GM18909 (cell line): ENCODE data around the gene CBX7.
A peak's percentile ranks its signal among the peaks of the same experiment; 100 is the strongest.

Experiments used
- ATAC-seq: cut with Tn5 transposase; IDR thresholded peaks from one replicate; pipeline ENCODE4 v1.9.1; 2021; ENCODE audit warnings: mild to moderate bottlenecking; ENCODE audit not compliant: unreplicated experiment, poor library complexity

CBX7 gene

GRCh38 chr22:39152511-39153219 is at the start of gene CBX7:
CBX7 (minus strand) TSS chr22:39152680; CDS start chr22:39152444, 236 bp downstream.
- ATAC-seq: peak; percentile 81

DNA sequence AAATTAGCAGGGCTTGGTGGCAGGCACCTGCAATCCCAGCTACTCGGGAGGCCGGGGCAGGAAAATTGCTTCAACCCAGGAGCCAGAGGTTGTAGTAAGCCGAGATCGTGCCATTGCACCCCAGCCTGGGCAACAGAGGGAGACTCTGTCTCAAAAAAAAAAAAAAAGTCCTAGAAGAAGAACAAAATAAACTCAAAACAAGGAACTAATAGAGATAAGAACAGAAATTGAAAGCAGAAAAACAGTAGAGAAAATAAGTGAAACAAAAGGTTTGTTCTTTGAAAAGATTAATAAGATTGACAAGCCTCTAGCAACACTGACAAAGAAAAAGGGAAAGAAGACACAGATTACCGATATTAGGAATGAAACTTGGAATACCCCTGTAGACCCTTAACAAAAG is 45.1 kb upstream of the CBX7 start:
- no peak for ATAC-seq

DNA sequence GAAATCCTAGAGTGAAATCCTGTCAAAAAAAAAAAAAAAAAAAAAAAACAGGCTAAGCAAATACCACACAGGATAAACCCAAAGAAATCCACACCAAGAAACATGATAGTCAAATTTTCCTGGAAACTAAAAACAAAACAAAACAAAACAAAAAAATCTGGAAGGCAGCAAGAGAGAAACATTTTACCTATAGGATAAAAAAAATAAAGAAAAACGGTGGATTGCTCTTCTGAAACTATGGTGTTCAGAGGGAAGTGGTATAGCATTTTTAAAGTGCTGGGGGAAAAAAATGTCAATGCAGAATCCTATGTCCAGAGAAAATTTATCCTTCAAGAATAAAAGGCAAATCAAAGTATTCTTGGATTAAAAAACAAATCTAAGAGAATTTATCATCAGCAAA is 41.6 kb upstream of the CBX7 start:
- no peak for ATAC-seq

DNA sequence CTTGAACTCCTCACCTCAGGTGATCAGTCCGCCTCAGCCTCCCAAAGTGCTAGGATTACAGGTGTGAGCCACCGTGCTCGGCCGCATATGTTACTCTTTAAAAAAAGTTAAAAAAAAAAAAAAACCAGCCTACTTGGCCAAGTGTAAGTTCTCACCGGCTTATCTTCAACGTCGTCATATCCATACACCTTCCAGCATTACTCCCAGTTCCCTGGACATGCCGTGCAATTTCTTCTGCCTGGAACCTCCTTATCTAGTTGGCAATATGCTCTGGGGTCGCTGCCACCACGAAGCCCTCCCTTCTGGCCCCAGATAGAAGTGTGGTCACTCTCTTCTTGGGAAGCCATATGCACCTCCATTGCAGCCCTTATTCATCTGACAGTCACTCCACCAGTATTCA is 36.3 kb upstream of the CBX7 start:
- no peak for ATAC-seq

DNA sequence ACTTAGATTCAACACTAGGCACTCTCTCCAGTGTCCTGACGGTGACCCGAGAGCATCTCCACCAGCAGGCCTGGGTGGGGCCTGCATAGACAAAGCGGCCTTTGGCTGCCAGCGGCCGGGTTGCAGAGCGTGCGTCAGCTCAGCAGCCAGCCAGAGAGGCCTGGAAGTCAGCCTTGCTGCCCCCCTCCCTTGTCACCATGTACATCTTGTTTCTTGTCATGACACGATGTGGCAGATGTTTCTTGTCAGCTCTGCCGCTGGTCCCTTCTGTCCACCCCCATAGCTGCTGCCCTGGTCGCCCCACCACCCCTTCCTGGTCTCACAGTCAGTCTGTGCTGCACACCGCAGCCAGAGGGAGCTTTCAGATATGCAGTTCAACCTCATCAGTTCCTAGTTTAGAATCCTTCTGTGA is 33.1 kb upstream of the CBX7 start:
- no peak for ATAC-seq

DNA sequence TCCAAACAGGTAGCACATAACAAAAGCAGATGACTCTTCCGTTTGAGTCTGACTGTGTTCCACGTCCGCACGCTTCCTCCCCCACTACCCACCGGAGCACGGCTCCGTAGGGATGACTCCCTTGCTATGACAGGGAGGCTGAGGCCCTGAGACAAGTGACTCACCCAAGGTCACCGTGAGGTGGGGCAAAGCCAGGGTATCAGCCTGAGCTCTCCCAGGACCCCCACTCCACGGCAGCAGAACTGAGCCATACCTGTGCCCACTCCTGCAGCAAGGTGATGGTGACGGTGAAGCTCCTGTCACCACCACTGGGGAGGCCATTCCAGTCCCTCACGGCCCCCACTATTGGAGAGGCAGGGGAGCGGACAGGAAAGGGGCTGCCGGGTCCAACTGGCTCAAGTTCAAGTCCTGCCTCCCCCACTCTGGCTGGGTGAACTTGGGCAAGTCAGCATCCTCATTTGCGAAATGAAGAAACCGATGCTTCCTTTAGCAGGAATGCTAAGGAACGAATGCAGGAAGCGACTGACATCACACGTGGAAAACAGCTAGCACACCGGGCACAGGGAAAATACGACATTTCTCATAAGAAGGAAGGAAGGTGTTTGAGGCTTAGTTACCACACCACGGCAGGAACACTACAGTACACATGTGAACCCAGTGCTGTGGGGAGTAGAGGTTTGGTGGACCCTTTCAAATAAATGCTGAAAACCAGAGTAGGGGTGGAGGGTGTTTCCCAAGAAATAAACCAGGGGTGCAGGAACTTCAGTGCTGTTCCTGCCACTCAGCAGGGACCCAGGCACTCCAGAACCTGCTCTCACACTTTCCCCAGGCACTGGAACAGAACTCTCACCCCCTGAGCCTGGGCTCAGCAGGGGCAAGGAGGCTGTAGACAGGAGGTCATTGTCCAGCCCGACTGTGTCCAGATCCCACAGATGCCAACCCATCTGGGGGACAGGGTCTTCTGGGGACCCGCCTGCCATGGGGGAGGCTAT is 32.4 kb upstream of the CBX7 start:
- ATAC-seq: no peak

DNA sequence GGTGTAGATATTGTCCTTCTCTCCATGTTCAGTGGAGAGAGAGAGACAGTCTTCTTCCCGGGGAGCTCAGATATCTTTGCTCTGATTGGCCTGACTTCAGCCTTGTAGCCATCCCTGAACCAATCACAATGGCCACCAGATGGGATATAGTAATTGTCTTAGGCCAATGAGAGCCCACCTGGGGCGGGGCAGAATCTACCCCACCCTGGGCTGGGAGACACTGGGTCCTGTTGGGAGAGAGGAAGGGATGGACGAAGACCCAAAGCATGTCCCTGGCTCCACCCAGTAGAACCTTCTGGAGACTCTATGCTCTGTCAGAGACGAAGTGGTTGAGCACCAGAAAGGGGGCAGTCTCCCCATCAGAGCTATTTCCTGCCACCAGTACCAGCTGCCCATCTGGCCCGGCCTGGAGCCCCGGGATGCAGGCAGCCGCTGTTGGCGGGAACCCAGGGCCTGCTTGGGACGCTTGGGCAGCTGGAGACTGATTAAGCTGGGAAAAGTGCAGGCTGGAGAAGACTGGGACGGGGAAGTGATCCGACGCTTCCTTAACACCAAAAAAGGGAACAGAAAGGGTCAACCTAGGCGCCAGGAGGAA is 31.6 kb upstream of the CBX7 start:
- no peak for ATAC-seq

DNA sequence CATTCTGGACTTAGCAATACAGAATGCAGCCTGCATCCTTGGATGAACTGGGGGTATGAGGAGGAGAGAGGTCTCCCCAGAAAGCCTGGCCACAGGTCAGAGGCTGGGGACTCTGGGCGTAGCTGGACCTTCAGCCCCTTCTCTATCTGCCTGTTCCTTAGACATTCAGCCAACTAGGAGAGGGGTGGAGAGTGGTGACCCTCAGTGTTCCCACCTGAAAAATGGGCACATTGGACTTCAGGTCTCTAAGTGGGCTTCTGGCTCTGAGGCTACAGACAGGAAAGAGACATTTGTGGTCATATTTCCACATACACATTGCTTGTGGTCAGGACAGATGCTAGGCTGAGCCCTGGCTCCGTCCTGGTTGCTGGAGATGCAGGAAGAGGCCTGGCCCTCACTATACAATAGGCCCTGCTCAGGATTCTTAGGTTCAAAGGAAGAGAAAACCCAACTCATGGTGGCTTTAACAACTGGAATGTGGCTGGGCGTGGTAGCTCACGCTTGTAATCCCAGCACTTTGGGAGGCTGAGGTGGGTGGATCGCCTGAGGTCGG is 30.1 kb upstream of the CBX7 start:
- no peak for ATAC-seq

DNA sequence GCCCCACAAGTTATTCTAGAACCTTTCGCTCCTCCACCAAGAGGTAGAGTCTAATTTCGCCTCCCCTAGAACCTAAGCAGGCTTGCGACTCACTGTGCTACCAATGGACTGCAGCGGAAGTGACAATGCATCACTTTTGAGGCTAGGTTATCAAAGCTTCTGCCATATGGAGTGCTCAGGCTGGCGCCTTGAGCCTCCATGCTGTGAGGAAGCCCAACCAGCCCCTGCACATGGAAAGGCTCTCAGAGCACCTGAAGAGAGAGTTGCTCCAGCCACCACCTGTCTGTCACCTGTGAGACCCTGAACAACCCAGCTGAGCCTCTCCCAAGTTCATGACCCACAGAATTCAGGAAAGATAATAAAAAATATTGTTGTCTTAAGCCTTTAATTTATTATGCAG is 29.3 kb upstream of the CBX7 start:
- ATAC-seq: no peak

GRCh38 chr22:39181356-39181755 is 28.9 kb upstream of the CBX7 start:
- no peak for ATAC-seq

- ATAC-seq: no peak
These were observed 27.4 kb upstream of the CBX7 start for GRCh38 chr22:39179841-39180335.

DNA sequence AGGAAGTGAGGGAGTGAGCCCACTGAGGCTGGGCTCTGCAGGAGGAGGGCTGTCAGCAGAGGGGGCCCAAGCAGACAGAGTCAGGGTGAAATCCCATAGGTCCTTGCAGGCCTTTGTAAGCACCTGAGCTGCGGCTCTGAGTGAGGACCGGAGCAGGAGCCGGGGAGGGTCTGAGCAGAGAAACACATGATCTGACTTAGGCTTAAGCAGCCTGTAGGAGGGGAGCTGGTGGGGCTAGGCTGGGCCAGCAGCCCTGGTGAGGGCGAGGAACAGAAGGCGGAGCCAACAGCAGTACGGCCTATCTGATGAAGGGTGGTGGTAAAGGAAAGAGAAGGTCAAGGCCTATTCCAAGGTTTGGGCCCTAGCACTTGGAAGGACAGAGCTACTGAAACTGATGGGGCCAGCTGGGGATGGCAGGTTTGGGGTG is 26.9 kb upstream of the CBX7 start:
- no peak for ATAC-seq

- no peak for ATAC-seq
These were observed 26.0 kb upstream of the CBX7 start for GRCh38 chr22:39178206-39179111.

DNA sequence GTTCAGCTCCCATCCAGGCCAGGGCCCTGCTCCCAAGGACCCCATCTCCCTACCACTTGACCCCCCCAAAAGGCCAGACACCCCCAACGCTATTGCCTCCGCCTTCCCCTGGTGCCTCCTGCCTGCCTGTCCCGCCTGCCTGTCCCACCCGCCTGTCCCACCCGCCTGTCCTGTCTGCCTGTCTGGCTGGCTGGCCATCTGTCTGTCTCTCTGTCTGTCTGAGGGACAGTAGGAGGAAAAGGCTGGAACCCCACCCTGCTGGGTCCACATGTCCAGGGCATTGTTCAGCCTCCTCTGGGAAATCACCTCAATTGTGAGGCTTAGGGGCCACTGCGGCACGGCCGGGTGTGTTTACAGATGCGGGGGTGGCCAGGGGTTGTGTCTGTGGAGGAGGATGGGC is 25.3 kb upstream of the CBX7 start:
- no peak for ATAC-seq

GRCh38 chr22:39177456-39177775 is 24.9 kb upstream of the CBX7 start:
- no peak for ATAC-seq

DNA sequence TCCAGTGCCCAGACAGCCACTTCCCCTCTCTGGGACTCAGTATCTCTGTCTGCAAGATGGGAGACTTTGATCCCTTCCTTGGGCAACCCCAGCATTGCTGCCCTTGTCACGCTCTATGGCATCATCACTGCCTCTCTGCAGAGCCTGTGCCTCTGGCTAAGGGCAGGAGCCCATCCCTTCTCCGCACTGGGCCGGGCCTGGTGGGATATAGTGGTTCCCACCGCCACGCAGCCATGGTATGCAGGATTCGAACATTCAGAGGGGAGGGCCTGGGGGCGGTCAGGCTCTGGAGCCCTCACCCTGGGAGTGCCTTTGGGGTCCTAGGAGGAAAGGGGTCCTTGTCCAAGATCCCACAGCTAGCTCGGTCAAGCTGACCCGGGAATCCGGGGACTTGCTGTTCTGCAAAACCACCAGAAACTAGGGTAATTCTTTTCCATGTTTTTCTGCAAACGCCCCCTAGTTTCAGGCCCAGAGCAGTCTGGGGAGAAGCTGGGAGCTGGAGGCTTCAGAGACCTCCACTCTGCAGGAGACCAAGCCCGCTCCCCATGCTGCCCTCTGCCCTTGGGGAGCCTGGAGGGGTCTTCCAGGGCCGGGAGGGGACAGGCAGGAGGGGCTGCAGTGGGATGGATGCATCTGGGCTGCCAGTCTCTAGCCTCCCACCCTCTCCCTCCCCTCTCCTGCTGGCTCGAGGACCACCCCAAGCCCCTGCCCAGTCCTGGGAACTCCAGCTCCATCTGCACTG is 24.4 kb upstream of the CBX7 start:
- no peak for ATAC-seq

- no peak for ATAC-seq
These were observed 23.7 kb upstream of the CBX7 start for GRCh38 chr22:39176143-39176713.

GRCh38 chr22:39175353-39176142 is 23.1 kb upstream of the CBX7 start:
- ATAC-seq: no peak
